NCI-H446 treated with DMSO at 0.1 percent for 48 hours (cell line): ENCODE data around the gene ITIH4.
"Not testable (repeated sequence)": the region's sequence is repeated elsewhere in the genome, so short reads cannot be mapped to it uniquely, and the experiment has no call there.

Experiments
- DNase-seq: peaks from one replicate; lab custom pipeline; 2025; lab: John Stamatoyannopoulos, UW

The ITIH4 gene

GRCh38 chr3:52783211-52783555 lies 47.3 kb downstream of the ITIH4 start:
- no peak for DNase-seq

- DNase-seq: no peak
Measured at GRCh38 chr3:52782412-52783210, 47.9 kb downstream of the ITIH4 start.

GRCh38 chr3:52781741-52782140 lies 48.7 kb downstream of the ITIH4 start:
- DNase-seq: no peak

GRCh38 chr3:52779837-52780585 lies 50.5 kb downstream of the ITIH4 start:
- DNase-seq: no peak

- DNase-seq: no peak
Measured at GRCh38 chr3:52779011-52779836, 51.2 kb downstream of the ITIH4 start.

- no peak for DNase-seq
Measured at GRCh38 chr3:52777959-52778805, 52.3 kb downstream of the ITIH4 start.

GRCh38 chr3:52777127-52777958 lies 53.1 kb downstream of the ITIH4 start, which contains the start of gene ITIH1:
Gene ITIH1, plus strand, starts transcription at chr3:52777599. Its CDS starts 17 bp downstream, at chr3:52777616.
- no peak for DNase-seq

GRCh38 chr3:52776486-52776885 lies 54.0 kb downstream of the ITIH4 start:
- not testable (repeated sequence) for DNase-seq

GRCh38 chr3:52775877-52776276 lies 54.6 kb downstream of the ITIH4 start:
- DNase-seq: no peak

GRCh38 chr3:52774901-52775864 lies 55.3 kb downstream of the ITIH4 start:
- no peak for DNase-seq

- no peak for DNase-seq
Measured at GRCh38 chr3:52774066-52774713, 56.3 kb downstream of the ITIH4 start.

GRCh38 chr3:52773361-52774065 lies 57.0 kb downstream of the ITIH4 start:
- DNase-seq: no peak

- DNase-seq: no peak
Measured at GRCh38 chr3:52771702-52772101, 58.8 kb downstream of the ITIH4 start.

GRCh38 chr3:52771334-52771681 lies 59.2 kb downstream of the ITIH4 start:
- no peak for DNase-seq

- DNase-seq: peak; percentile 75
Measured at GRCh38 chr3:52770496-52771333, 59.8 kb downstream of the ITIH4 start, which contains the start of gene NEK4. Gene NEK4, minus strand, starts transcription at chr3:52770940. Its CDS starts 194 bp downstream, at chr3:52770746.

- DNase-seq: no peak
Measured at GRCh38 chr3:52769786-52770455, 60.6 kb downstream of the ITIH4 start.

- no peak for DNase-seq
Measured at GRCh38 chr3:52763466-52763865, 67.0 kb downstream of the ITIH4 start.
